ENCODE data around the gene KIAA1217.
"Not testable (repeated sequence)": the region's sequence is repeated elsewhere in the genome, so short reads cannot be mapped to it uniquely, and the experiment has no call there.

The KIAA1217 gene

GRCh38 chr10:24439935-24440334 is 231.0 kb downstream of the KIAA1217 start:
- no peak for DNase-seq (ENCODE audit: low read depth in 1 of 2, low spot score in 1 of 2)

- no peak for DNase-seq (ENCODE audit: low read depth in 1 of 2, low spot score in 1 of 2)
Measured at GRCh38 chr10:24440817-24441797, 232.2 kb downstream of the KIAA1217 start.

GRCh38 chr10:24442234-24442633 is 233.3 kb downstream of the KIAA1217 start:
- no peak for DNase-seq (ENCODE audit: low read depth in 1 of 2, low spot score in 1 of 2)

GRCh38 chr10:24442641-24443174 is 233.8 kb downstream of the KIAA1217 start:
- not testable (repeated sequence) for DNase-seq (ENCODE audit: low read depth in 1 of 2, low spot score in 1 of 2)

- DNase-seq (ENCODE audit: low read depth in 1 of 2, low spot score in 1 of 2): no peak
Measured at GRCh38 chr10:24444337-24444736, 235.4 kb downstream of the KIAA1217 start.

- DNase-seq (ENCODE audit: low read depth in 1 of 2, low spot score in 1 of 2): not testable (repeated sequence)
Measured at GRCh38 chr10:24445958-24446357, 237.0 kb downstream of the KIAA1217 start.

- no peak for DNase-seq (ENCODE audit: low read depth in 1 of 2, low spot score in 1 of 2)
Measured at GRCh38 chr10:24446739-24447138, 237.8 kb downstream of the KIAA1217 start.

GRCh38 chr10:24448351-24448999 is 239.5 kb downstream of the KIAA1217 start:
- no peak for DNase-seq (ENCODE audit: low read depth in 1 of 2, low spot score in 1 of 2)

GRCh38 chr10:24449321-24449740 is 240.4 kb downstream of the KIAA1217 start:
- no peak for DNase-seq (ENCODE audit: low read depth in 1 of 2, low spot score in 1 of 2)

GRCh38 chr10:24449769-24450310 is 240.9 kb downstream of the KIAA1217 start:
- DNase-seq (ENCODE audit: low read depth in 1 of 2, low spot score in 1 of 2): no peak

GRCh38 chr10:24451325-24451820 is 242.4 kb downstream of the KIAA1217 start:
- DNase-seq (ENCODE audit: low read depth in 1 of 2, low spot score in 1 of 2): no peak

- DNase-seq (ENCODE audit: low read depth in 1 of 2, low spot score in 1 of 2): no peak
Measured at GRCh38 chr10:24452030-24452429, 243.1 kb downstream of the KIAA1217 start.

- no peak for DNase-seq (ENCODE audit: low read depth in 1 of 2, low spot score in 1 of 2)
Measured at GRCh38 chr10:24453404-24453830, 244.5 kb downstream of the KIAA1217 start.

GRCh38 chr10:24453973-24454372 is 245.0 kb downstream of the KIAA1217 start:
- DNase-seq (ENCODE audit: low read depth in 1 of 2, low spot score in 1 of 2): no peak

GRCh38 chr10:24455447-24455846 is 246.5 kb downstream of the KIAA1217 start:
- DNase-seq (ENCODE audit: low read depth in 1 of 2, low spot score in 1 of 2): no peak

- DNase-seq (ENCODE audit: low read depth in 1 of 2, low spot score in 1 of 2): no peak
Measured at GRCh38 chr10:24456322-24456721, 247.4 kb downstream of the KIAA1217 start.

GRCh38 chr10:24457661-24458318 is 248.9 kb downstream of the KIAA1217 start:
- DNase-seq (ENCODE audit: low read depth in 1 of 2, low spot score in 1 of 2): no peak

- DNase-seq (ENCODE audit: low read depth in 1 of 2, low spot score in 1 of 2): no peak
Measured at GRCh38 chr10:24459836-24460235, 250.9 kb downstream of the KIAA1217 start.

GRCh38 chr10:24462291-24462813 is 253.4 kb downstream of the KIAA1217 start:
- DNase-seq (ENCODE audit: low read depth in 1 of 2, low spot score in 1 of 2): no peak

GRCh38 chr10:24462889-24463552 is 254.1 kb downstream of the KIAA1217 start:
- DNase-seq (ENCODE audit: low read depth in 1 of 2, low spot score in 1 of 2): no peak
